ENCODE data around the gene LIX1L. TPM values are rescaled to one million over a fixed set of nuclear protein-coding genes. Genes with fewer than 3 reads are reported as not detected.

LIX1L gene
- polyA plus RNA-seq, 1 donor, result 12.0 TPM

DNA sequence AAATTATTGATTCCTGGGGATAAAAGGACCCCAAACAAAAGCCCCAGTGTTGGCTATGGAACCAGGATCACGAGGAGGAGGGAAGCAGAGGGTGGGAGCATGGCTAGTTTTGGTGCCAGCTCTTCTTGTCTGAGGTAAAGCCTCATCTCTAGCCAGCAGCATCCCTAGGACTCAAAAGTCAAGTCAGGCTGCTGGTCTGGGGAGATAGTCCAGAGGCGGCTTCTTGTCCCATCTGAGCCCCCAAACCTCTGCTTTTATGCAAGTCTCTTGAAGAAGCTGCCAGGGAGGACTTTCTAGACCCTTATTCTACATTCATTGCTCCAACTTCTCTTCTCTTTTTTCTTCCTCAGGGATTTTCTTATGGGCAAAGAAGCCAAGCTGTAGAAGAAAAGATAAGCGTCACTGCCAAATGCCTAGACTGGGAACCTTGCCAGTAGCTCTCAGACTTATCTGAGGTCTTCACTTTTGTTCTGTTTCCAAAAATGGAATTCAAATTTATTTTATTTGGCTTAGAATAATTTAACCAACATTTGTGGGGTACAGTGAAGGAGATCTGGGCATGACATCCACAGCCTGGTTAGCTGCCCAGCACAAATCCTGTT is 65.2 kb downstream of the LIX1L start:
- no peak for DNase-seq
- Histone ChIP-seq H3K4me3 (ENCODE audit: low read length) (no peak overlapping the region), H3K9me3 (ENCODE audit: control insufficient read depth, low read depth, low read length) (no peaks in the 10 kb centered on the region), H3K4me1 (ENCODE audit: control insufficient read depth, insufficient read depth, low read length) (peaks cover 13% of the 10 kb centered on the region), H3K27me3 (ENCODE audit: control insufficient read depth, insufficient read depth, low read length) (no peaks in the 10 kb centered on the region), H3K27ac (ENCODE audit: low read length) (peak overlapping the region; percentile 66), H3K36me3 (ENCODE audit: control insufficient read depth, insufficient read depth, low read length) (no peaks in the 10 kb centered on the region)
- WGBS (ENCODE audit: insufficient coverage, low lambda C conversion rate), result 100% methylated on average over 1 of the region's 3 CpGs

DNA sequence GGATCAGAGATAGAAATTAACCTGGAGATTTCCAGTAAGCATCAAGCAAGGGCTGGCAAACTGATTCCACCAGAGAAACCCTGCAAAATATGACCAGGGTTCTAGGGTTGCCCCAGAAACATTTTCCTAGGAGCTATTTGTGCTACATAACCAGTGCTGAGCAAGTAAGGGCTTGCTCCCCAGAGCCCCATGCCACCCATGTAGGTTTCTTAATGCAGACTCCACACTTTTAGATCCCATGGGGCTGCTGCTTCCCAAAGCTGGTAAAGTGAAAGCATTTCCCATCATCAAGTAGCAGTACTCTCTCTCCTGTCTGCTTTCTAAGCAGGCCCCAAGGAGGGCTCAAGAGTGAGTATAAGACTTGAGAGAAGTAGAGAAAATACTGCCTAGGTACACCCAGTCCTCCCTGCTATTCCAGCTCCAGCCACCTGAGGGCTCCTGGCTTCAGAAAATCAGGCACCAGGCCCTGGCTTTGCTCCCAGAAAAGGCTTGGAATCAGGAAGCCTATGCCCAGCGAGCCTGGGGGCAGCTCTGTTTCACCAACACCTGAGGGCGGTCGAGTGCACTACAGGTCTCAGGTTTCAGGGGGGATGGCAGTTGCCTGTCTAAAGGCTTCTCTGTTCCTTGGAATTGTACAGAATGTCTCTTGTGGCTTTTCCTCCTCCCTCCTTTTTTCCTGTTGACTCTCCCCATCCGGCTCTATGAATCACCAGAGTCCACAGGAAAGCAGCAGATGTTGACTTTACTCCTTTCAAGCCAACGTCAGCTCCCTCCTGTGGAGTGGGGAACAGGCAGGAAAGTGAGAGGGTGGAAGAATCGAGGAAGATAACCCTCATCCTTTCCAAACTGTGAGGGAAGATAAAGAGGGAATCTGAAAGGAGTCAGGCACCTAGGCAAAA is 66.0 kb downstream of the LIX1L start:
- H3K4me1 ChIP-seq (ENCODE audit: control insufficient read depth, insufficient read depth, low read length), result peaks cover 13% of the 10 kb centered on the region
- H3K4me3 ChIP-seq (ENCODE audit: low read length), result no peak overlapping the region
- H3K36me3 ChIP-seq (ENCODE audit: control insufficient read depth, insufficient read depth, low read length), result no peaks in the 10 kb centered on the region
- peak; percentile 91 to 93 for DNase-seq
- no peaks in the 10 kb centered on the region for H3K9me3 ChIP-seq (ENCODE audit: control insufficient read depth, low read depth, low read length)
- peak overlapping the region; percentile 66 for H3K27ac ChIP-seq (ENCODE audit: low read length)
- H3K27me3 ChIP-seq (ENCODE audit: control insufficient read depth, insufficient read depth, low read length), result no peaks in the 10 kb centered on the region
- WGBS (ENCODE audit: insufficient coverage, low lambda C conversion rate), result 10% methylated on average over 2 of the region's 6 CpGs

DNA sequence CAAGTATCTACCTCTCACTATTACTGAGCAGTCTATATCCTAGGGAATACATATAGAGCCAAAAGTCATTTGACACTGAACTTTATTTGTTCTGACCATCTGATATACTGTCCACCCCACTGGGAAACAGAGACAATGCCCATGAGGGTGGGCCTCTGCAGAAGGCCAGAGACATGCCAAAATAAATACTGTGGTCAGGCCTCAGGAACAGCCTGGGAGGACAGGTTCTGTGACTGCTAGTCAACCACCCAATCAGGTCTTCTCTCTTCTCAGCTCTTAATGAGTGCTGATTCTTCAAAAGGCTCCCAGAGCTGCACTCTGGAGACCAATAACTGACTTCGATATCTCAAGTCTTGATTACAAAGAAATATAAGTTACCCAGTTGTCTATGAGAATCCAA is 66.7 kb downstream of the LIX1L start:
- WGBS (ENCODE audit: insufficient coverage, low lambda C conversion rate), result no CpG with 5 or more reads among the region's 1 CpG
- Histone ChIP-seq H3K4me1 (ENCODE audit: control insufficient read depth, insufficient read depth, low read length) (peaks cover 13% of the 10 kb centered on the region), H3K36me3 (ENCODE audit: control insufficient read depth, insufficient read depth, low read length) (no peaks in the 10 kb centered on the region), H3K9me3 (ENCODE audit: control insufficient read depth, low read depth, low read length) (no peaks in the 10 kb centered on the region), H3K4me3 (ENCODE audit: low read length) (no peak overlapping the region), H3K27ac (ENCODE audit: low read length) (no peak overlapping the region), H3K27me3 (ENCODE audit: control insufficient read depth, insufficient read depth, low read length) (no peaks in the 10 kb centered on the region)
- no peak for DNase-seq

DNA sequence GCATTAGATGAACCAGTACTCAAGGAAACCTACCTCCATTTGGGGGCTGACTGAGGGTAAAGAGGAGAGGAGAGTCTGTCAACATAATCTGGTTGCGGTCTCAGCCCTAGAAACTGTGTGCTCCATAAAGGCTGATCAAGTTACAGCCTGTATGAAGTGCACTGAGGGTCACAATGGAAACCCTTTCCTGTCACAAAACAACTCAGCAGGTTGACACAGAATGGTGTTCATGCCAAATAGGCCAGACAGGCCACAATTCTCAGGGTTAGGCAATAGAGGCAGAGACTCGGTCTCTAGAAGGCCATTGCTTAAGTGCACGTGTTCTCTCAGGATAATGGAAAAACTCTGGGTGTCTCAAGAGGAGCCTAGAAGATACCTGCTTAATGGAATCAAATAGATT is 68.1 kb downstream of the LIX1L start:
- H3K9me3 ChIP-seq (ENCODE audit: control insufficient read depth, low read depth, low read length), result no peaks in the 10 kb centered on the region
- DNase-seq, result no peak
- H3K4me1 ChIP-seq (ENCODE audit: control insufficient read depth, insufficient read depth, low read length), result peaks cover 13% of the 10 kb centered on the region
- peaks cover 5% of the 10 kb centered on the region for H3K27me3 ChIP-seq (ENCODE audit: control insufficient read depth, insufficient read depth, low read length)
- H3K4me3 ChIP-seq (ENCODE audit: low read length), result no peak overlapping the region
- WGBS (ENCODE audit: insufficient coverage, low lambda C conversion rate), result no CpG with 5 or more reads among the region's 3 CpGs
- H3K36me3 ChIP-seq (ENCODE audit: control insufficient read depth, insufficient read depth, low read length), result no peaks in the 10 kb centered on the region
- H3K27ac ChIP-seq (ENCODE audit: low read length), result no peak overlapping the region

DNA sequence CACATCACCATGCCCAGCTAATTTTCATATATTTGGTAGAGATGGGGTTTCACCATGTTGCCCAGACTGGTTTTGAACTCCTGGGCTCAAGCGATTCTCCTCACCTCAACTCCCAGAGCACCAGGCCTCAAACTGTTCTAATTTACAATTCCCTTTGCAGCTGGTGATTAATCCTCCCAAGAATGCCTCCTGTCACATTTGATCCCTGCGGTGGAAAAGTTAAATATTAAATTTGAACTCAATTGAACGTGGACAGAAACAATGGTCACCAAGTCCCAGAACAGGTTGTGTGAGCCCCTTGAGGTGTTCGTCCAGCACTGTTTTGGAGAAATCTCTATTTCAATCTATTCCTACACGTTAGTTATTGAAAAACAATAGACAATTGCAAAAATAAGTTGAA is 70.2 kb downstream of the LIX1L start:
- H3K27me3 ChIP-seq (ENCODE audit: control insufficient read depth, insufficient read depth, low read length), result peaks cover 17% of the 10 kb centered on the region
- peaks cover 12% of the 10 kb centered on the region for H3K4me1 ChIP-seq (ENCODE audit: control insufficient read depth, insufficient read depth, low read length)
- DNase-seq, result no peak
- H3K27ac ChIP-seq (ENCODE audit: low read length), result no peak overlapping the region
- WGBS (ENCODE audit: insufficient coverage, low lambda C conversion rate), result no CpG with 5 or more reads among the region's 5 CpGs
- H3K36me3 ChIP-seq (ENCODE audit: control insufficient read depth, insufficient read depth, low read length), result no peaks in the 10 kb centered on the region
- H3K9me3 ChIP-seq (ENCODE audit: control insufficient read depth, low read depth, low read length), result no peaks in the 10 kb centered on the region
- H3K4me3 ChIP-seq (ENCODE audit: low read length), result no peak overlapping the region

DNA sequence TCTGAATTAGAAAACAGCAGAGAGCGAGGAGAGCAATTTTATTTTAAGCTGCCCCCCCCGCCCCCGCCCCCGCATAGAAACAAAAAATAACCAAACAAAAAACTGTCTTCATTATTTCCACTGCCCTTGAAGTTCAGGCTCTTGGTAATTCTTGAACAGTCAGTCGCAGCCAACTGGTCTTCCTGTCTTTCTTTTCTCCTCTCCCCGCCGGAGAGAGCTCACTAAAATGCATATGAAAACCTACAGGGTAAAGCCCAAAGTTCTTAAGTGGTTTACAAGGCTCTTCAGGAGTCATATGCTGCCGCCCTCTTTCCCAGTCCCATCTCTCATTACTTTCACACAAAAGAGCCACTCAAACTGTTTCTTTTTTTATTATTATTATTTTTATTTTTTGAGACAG is 71.0 kb downstream of the LIX1L start:
- Histone ChIP-seq H3K36me3 (ENCODE audit: control insufficient read depth, insufficient read depth, low read length) (no peaks in the 10 kb centered on the region), H3K27ac (ENCODE audit: low read length) (no peak overlapping the region), H3K27me3 (ENCODE audit: control insufficient read depth, insufficient read depth, low read length) (peaks cover 17% of the 10 kb centered on the region), H3K4me3 (ENCODE audit: low read length) (no peak overlapping the region), H3K4me1 (ENCODE audit: control insufficient read depth, insufficient read depth, low read length) (peaks cover 6% of the 10 kb centered on the region), H3K9me3 (ENCODE audit: control insufficient read depth, low read depth, low read length) (no peaks in the 10 kb centered on the region)
- DNase-seq, result no peak
- 100% methylated on average over 1 of the region's 8 CpGs for WGBS (ENCODE audit: insufficient coverage, low lambda C conversion rate)

DNA sequence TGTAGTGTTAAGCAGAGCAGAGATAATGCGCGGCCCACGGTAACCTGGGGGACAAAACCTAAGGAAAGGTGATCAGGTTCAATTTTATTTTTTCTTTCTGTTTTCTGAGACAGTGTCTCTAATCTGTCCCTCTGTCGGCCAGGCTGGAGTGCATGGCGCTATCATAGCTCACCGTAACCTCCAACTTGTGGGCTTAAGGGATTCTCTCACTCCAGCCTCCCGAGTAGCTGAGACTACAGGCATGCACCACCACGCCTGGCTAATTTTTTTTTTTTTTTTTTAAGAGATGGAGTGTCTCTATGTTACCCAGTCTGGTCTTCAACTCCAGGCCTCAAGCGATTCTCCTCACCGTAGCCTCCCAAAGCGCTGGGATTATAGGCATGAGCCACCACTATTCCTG is 71.4 kb downstream of the LIX1L start:
- no peak overlapping the region for H3K27ac ChIP-seq (ENCODE audit: low read length)
- no CpG with 5 or more reads among the region's 11 CpGs for WGBS (ENCODE audit: insufficient coverage, low lambda C conversion rate)
- no peaks in the 10 kb centered on the region for H3K36me3 ChIP-seq (ENCODE audit: control insufficient read depth, insufficient read depth, low read length)
- H3K4me3 ChIP-seq (ENCODE audit: low read length), result peak overlapping the region; percentile 56
- peaks cover 17% of the 10 kb centered on the region for H3K27me3 ChIP-seq (ENCODE audit: control insufficient read depth, insufficient read depth, low read length)
- DNase-seq, result no peak
- peaks cover 2% of the 10 kb centered on the region for H3K4me1 ChIP-seq (ENCODE audit: control insufficient read depth, insufficient read depth, low read length)
- no peaks in the 10 kb centered on the region for H3K9me3 ChIP-seq (ENCODE audit: control insufficient read depth, low read depth, low read length)

DNA sequence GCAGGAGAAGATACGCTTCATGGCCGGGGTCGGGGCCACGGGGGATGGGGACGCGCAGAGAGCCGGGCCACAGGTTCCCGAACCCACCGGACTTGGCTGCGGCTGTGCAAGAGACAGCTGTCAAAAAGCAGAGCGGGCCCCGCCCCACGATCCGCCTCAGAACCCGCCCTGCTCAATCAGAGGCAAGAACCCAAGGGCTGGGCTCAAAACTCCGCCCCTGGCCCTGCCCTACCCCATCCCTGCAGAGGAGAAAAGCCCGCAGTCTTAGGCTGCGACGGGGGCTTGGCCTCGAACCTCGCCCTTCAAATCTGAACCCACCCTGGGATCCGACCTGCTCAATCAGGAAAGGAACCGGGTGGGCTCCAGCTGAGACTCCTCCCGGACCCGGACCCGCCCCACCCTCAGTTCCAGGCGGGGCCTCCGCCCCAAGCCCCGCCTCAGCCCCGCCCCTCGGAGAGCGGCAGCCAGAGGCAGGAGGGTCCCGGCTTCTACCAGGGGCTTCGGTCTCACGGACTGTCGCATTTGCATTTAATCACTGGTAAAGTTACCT is 72.0 kb downstream of the LIX1L start, which contains the start of gene ANKRD35:
Gene ANKRD35, minus strand, starts transcription at position 129 of the 550 bp plus-strand sequence. Its CDS starts 108 bp downstream, at position 21.
- peaks cover 17% of the 10 kb centered on the region for H3K27me3 ChIP-seq (ENCODE audit: control insufficient read depth, insufficient read depth, low read length)
- no CpG with 5 or more reads among the region's 36 CpGs for WGBS (ENCODE audit: insufficient coverage, low lambda C conversion rate)
- peak within 1 kb of the TSS; percentile 56 for H3K4me3 ChIP-seq (ENCODE audit: low read length)
- H3K36me3 ChIP-seq (ENCODE audit: control insufficient read depth, insufficient read depth, low read length), result no peaks in the 10 kb centered on the region
- H3K4me1 ChIP-seq (ENCODE audit: control insufficient read depth, insufficient read depth, low read length), result no peaks in the 10 kb centered on the region
- H3K27ac ChIP-seq (ENCODE audit: low read length), result no peak within 1 kb of the TSS
- peak; percentile 45 to 77 for DNase-seq
- no peaks in the 10 kb centered on the region for H3K9me3 ChIP-seq (ENCODE audit: control insufficient read depth, low read depth, low read length)

DNA sequence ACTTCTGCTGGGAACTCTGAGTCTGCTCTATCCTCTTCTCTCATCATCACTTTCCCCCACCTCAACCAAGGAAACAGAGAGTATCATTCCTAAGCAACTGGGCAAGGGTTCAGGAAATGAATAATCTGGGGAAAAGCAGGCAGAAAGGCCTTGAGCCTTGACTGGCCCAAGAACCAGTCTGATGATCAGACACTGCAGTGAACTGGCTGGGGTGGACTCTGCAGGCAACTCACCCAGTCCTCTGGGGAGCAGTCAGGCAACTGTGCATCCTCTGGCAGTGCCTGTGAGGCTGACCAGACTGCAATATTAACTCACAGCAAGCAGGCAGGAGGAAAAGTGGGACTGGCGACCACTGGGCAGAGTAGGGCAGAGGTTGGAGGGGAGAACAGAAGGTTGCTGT is 73.1 kb downstream of the LIX1L start:
- H3K27ac ChIP-seq (ENCODE audit: low read length), result no peak overlapping the region
- WGBS (ENCODE audit: insufficient coverage, low lambda C conversion rate), result 100% methylated on average over 1 of the region's 1 CpG

More for the DNA sequence above, 73.1 kb downstream of the LIX1L start:
- no peaks in the 10 kb centered on the region for H3K9me3 ChIP-seq (ENCODE audit: control insufficient read depth, low read depth, low read length)
- H3K36me3 ChIP-seq (ENCODE audit: control insufficient read depth, insufficient read depth, low read length), result no peaks in the 10 kb centered on the region
- DNase-seq, result no peak
- H3K4me1 ChIP-seq (ENCODE audit: control insufficient read depth, insufficient read depth, low read length), result no peaks in the 10 kb centered on the region
- no peak overlapping the region for H3K4me3 ChIP-seq (ENCODE audit: low read length)
- peaks cover 17% of the 10 kb centered on the region for H3K27me3 ChIP-seq (ENCODE audit: control insufficient read depth, insufficient read depth, low read length)

Measured in large intestine (tissue), 3 donors.